ENCODE data around the gene C19orf33.

DNA sequence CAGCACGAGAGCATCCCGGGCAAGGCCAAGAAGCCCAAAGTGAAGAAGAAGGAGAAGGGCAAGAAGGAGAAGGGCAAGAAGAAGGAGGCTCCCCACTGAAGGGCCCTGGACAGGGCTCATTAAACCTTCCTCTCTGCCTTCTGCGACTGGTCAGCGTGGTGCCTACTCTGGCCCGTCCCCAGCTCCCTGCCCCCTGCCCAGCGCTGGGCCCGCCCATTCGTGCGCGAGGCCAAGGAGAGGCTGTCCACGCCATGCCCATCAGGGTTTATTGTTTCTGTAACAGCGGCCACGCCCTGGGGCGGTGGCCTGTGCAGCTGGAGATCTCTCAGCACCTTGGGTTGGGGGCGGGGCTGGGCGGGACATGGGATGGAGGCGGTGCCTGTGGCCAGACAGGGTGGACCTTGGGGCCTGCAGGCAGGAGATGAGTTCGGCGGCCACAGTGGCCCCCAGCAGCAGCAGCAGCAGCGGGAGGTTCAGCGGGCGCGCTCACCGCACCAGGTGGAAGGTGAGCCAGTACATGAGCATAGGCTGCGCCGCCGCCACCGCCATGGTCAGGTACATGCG is 897 bp downstream of the C19orf33 start:
- peak in 3 of 4 donors; percentile 21 to 74 (median 53) for TF ChIP-seq POLR2A (IDR thresholded peaks at IDR 0.05)
- TF ChIP-seq, protein P1, sequence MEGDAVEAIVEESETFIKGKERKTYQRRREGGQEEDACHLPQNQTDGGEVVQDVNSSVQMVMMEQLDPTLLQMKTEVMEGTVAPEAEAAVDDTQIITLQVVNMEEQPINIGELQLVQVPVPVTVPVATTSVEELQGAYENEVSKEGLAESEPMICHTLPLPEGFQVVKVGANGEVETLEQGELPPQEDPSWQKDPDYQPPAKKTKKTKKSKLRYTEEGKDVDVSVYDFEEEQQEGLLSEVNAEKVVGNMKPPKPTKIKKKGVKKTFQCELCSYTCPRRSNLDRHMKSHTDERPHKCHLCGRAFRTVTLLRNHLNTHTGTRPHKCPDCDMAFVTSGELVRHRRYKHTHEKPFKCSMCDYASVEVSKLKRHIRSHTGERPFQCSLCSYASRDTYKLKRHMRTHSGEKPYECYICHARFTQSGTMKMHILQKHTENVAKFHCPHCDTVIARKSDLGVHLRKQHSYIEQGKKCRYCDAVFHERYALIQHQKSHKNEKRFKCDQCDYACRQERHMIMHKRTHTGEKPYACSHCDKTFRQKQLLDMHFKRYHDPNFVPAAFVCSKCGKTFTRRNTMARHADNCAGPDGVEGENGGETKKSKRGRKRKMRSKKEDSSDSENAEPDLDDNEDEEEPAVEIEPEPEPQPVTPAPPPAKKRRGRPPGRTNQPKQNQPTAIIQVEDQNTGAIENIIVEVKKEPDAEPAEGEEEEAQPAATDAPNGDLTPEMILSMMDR (IDR thresholded peaks at IDR 0.05) = no peak

All from esophagus squamous epithelium (tissue), 4 donors.